ENCODE measurements around the gene FSIP1. TPM values are rescaled to one million over a fixed set of nuclear protein-coding genes. Genes with fewer than 3 reads are reported as not detected.
A peak's percentile ranks its signal among the peaks of the same experiment; 100 is the strongest.

The FSIP1 gene
- total and polyA plus RNA-seq, 5 donors from 2014 or later: 0.08 to 1.1 (median 0.20) TPM

GRCh38 chr15:39690881-39691634 lies 91.6 kb downstream of the FSIP1 start:
- Mint-ChIP-seq H3K27ac (no peak overlapping the region), H3K4me3 (no peak overlapping the region), H3K36me3 (no peaks in the 10 kb centered on the region), H3K9me3 (no peaks in the 10 kb centered on the region), H3K27me3 (peaks cover 19% of the 10 kb centered on the region), H3K4me1 (no peaks in the 10 kb centered on the region)
- Histone ChIP-seq H3K4me1 (ENCODE audit: control insufficient read depth, insufficient read depth, low read length, poor library complexity, severe bottlenecking) (no peaks in the 10 kb centered on the region), H3K4me3 (ENCODE audit: low read depth, low read length) (no peak overlapping the region), H3K9me3 (ENCODE audit: control insufficient read depth in 2 of 2, low read length in 2 of 2) (no peaks in the 10 kb centered on the region), H3K27me3 (ENCODE audit: control insufficient read depth, insufficient read depth, low read length) (peaks cover 6% of the 10 kb centered on the region), H3K36me3 (ENCODE audit: control insufficient read depth, insufficient read depth, low read length) (no peaks in the 10 kb centered on the region), H3K27ac (ENCODE audit: insufficient read depth, low read length, poor library complexity, severe bottlenecking) (no peak overlapping the region)
- DNase-seq (no peak), ATAC-seq (ENCODE audit: low read depth in 2 of 2) (no peak)

GRCh38 chr15:39687965-39688364 lies 94.7 kb downstream of the FSIP1 start:
- H3K27ac Mint-ChIP-seq: no peak overlapping the region
- H3K27me3 ChIP-seq (ENCODE audit: control insufficient read depth, insufficient read depth, low read length): peaks cover 6% of the 10 kb centered on the region
- H3K36me3 ChIP-seq (ENCODE audit: control insufficient read depth, insufficient read depth, low read length): no peaks in the 10 kb centered on the region

DNA sequence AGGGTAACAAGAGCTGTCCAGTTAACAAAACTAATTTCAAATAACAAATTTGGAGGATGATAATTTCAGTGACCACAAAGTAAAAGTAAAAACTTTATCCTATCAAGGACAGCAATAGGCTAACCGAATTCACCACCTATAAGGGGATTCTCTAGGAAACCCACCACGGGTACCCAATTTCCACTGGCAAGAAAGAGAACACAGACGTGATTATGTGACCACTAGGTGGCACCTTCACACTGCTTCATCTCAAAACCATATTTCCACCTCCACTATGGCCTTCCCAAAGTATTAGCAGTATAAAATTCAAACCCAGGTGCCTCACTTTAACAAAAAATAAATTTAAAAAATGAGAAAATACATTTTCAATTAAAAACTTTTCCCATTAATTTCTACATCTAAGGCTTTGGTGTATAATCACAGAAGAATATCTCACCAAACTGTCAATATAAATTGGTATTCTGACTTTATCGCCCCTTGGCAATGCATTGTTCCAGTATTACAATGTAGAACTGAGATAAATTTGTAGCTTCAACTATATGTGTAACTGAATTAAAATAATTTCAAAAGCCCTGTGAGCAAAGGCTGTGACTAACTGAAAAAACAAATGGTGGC lies 96.5 kb downstream of the FSIP1 start:
- Histone ChIP-seq H3K4me3 (ENCODE audit: low read depth, low read length) (no peak overlapping the region), H3K4me1 (ENCODE audit: control insufficient read depth, insufficient read depth, low read length, poor library complexity, severe bottlenecking) (no peaks in the 10 kb centered on the region), H3K27ac (ENCODE audit: insufficient read depth, low read length, poor library complexity, severe bottlenecking) (no peak overlapping the region), H3K27me3 (ENCODE audit: control insufficient read depth, insufficient read depth, low read length) (peaks cover 4% of the 10 kb centered on the region), H3K9me3 (ENCODE audit: control insufficient read depth in 2 of 2, low read length in 2 of 2) (no peaks in the 10 kb centered on the region), H3K36me3 (ENCODE audit: control insufficient read depth, insufficient read depth, low read length) (no peaks in the 10 kb centered on the region)
- peak; percentile 2 to 52 (median 32) for DNase-seq
- Mint-ChIP-seq H3K4me1 (no peaks in the 10 kb centered on the region), H3K27ac (no peak overlapping the region), H3K4me3 (no peak overlapping the region), H3K9me3 (no peaks in the 10 kb centered on the region), H3K27me3 (peaks cover 31% of the 10 kb centered on the region), H3K36me3 (no peaks in the 10 kb centered on the region)
- peak in 1 of 2 donors; percentile 44 for ATAC-seq (ENCODE audit: low read depth in 2 of 2)

More at GRCh38 chr15:39687965-39688364, 94.7 kb downstream of the FSIP1 start:
- H3K4me3 ChIP-seq (ENCODE audit: low read depth, low read length): no peak overlapping the region
- H3K9me3 Mint-ChIP-seq: no peaks in the 10 kb centered on the region
- no peaks in the 10 kb centered on the region for H3K36me3 Mint-ChIP-seq
- H3K27me3 Mint-ChIP-seq: peaks cover 36% of the 10 kb centered on the region
- no peak for DNase-seq
- H3K9me3 ChIP-seq (ENCODE audit: control insufficient read depth in 2 of 2, low read length in 2 of 2): no peaks in the 10 kb centered on the region
- ATAC-seq (ENCODE audit: low read depth in 2 of 2): no peak
- H3K4me3 Mint-ChIP-seq: no peak overlapping the region
- no peaks in the 10 kb centered on the region for H3K4me1 ChIP-seq (ENCODE audit: control insufficient read depth, insufficient read depth, low read length, poor library complexity, severe bottlenecking)
- no peak overlapping the region for H3K27ac ChIP-seq (ENCODE audit: insufficient read depth, low read length, poor library complexity, severe bottlenecking)
- H3K4me1 Mint-ChIP-seq: no peaks in the 10 kb centered on the region

DNA sequence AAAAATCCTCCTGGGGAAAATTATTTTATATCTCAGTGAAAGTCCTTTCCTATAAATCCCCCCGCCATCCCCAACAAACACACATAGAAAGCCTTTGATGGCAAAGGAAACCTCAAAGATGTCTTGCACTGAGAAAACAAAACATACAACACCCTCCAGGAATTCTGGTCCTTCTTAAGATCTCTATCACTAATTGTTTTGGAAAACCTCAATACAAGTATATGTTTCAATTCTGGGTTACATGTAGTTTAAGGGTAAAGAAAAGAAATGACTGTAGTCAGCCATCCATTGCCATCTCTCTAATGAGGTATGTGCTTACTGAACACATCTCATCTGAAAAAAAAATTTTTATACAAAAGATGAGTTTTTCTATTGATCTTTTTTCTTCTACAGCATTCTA lies 97.3 kb downstream of the FSIP1 start:
- H3K4me3 ChIP-seq (ENCODE audit: low read depth, low read length): no peak overlapping the region
- H3K4me1 ChIP-seq (ENCODE audit: control insufficient read depth, insufficient read depth, low read length, poor library complexity, severe bottlenecking): no peaks in the 10 kb centered on the region
- Mint-ChIP-seq H3K36me3 (no peaks in the 10 kb centered on the region), H3K9me3 (no peaks in the 10 kb centered on the region), H3K4me3 (no peak overlapping the region), H3K4me1 (no peaks in the 10 kb centered on the region), H3K27me3 (peaks cover 31% of the 10 kb centered on the region), H3K27ac (no peak overlapping the region)
- H3K27me3 ChIP-seq (ENCODE audit: control insufficient read depth, insufficient read depth, low read length): peaks cover 4% of the 10 kb centered on the region
- H3K9me3 ChIP-seq (ENCODE audit: control insufficient read depth in 2 of 2, low read length in 2 of 2): no peaks in the 10 kb centered on the region
- H3K36me3 ChIP-seq (ENCODE audit: control insufficient read depth, insufficient read depth, low read length): no peaks in the 10 kb centered on the region
- no peak for DNase-seq
- no peak overlapping the region for H3K27ac ChIP-seq (ENCODE audit: insufficient read depth, low read length, poor library complexity, severe bottlenecking)
- ATAC-seq (ENCODE audit: low read depth in 2 of 2): no peak

GRCh38 chr15:39684233-39684632 lies 98.4 kb downstream of the FSIP1 start:
- H3K27ac ChIP-seq (ENCODE audit: insufficient read depth, low read length, poor library complexity, severe bottlenecking): no peak overlapping the region
- ATAC-seq (ENCODE audit: low read depth in 2 of 2) (no peak), DNase-seq (no peak)
- H3K4me3 ChIP-seq (ENCODE audit: low read depth, low read length): no peak overlapping the region
- Mint-ChIP-seq H3K27ac (no peak overlapping the region), H3K27me3 (peaks cover 27% of the 10 kb centered on the region), H3K36me3 (no peaks in the 10 kb centered on the region), H3K9me3 (no peaks in the 10 kb centered on the region), H3K4me1 (no peaks in the 10 kb centered on the region), H3K4me3 (no peak overlapping the region)
- peaks cover 2% of the 10 kb centered on the region for H3K27me3 ChIP-seq (ENCODE audit: control insufficient read depth, insufficient read depth, low read length)
- H3K9me3 ChIP-seq (ENCODE audit: control insufficient read depth in 2 of 2, low read length in 2 of 2): no peaks in the 10 kb centered on the region
- no peaks in the 10 kb centered on the region for H3K4me1 ChIP-seq (ENCODE audit: control insufficient read depth, insufficient read depth, low read length, poor library complexity, severe bottlenecking)
- H3K36me3 ChIP-seq (ENCODE audit: control insufficient read depth, insufficient read depth, low read length): no peaks in the 10 kb centered on the region

GRCh38 chr15:39682366-39682765 lies 100.3 kb downstream of the FSIP1 start:
- H3K9me3 Mint-ChIP-seq: no peaks in the 10 kb centered on the region
- no peaks in the 10 kb centered on the region for H3K4me1 Mint-ChIP-seq
- ATAC-seq (ENCODE audit: low read depth in 2 of 2): no peak
- DNase-seq: no peak
- Histone ChIP-seq H3K36me3 (ENCODE audit: control insufficient read depth, insufficient read depth, low read length) (no peaks in the 10 kb centered on the region), H3K27me3 (ENCODE audit: control insufficient read depth, insufficient read depth, low read length) (peaks cover 2% of the 10 kb centered on the region), H3K9me3 (ENCODE audit: control insufficient read depth in 2 of 2, low read length in 2 of 2) (no peaks in the 10 kb centered on the region), H3K4me3 (ENCODE audit: low read depth, low read length) (no peak overlapping the region), H3K27ac (ENCODE audit: insufficient read depth, low read length, poor library complexity, severe bottlenecking) (no peak overlapping the region), H3K4me1 (ENCODE audit: control insufficient read depth, insufficient read depth, low read length, poor library complexity, severe bottlenecking) (no peaks in the 10 kb centered on the region)
- peaks cover 24% of the 10 kb centered on the region for H3K27me3 Mint-ChIP-seq
- H3K36me3 Mint-ChIP-seq: no peaks in the 10 kb centered on the region
- H3K27ac Mint-ChIP-seq: no peak overlapping the region
- H3K4me3 Mint-ChIP-seq: no peak overlapping the region

GRCh38 chr15:39680868-39681267 lies 101.8 kb downstream of the FSIP1 start:
- Histone ChIP-seq H3K36me3 (ENCODE audit: control insufficient read depth, insufficient read depth, low read length) (no peaks in the 10 kb centered on the region), H3K4me3 (ENCODE audit: low read depth, low read length) (no peak overlapping the region), H3K27ac (ENCODE audit: insufficient read depth, low read length, poor library complexity, severe bottlenecking) (no peak overlapping the region), H3K27me3 (ENCODE audit: control insufficient read depth, insufficient read depth, low read length) (peaks cover 2% of the 10 kb centered on the region), H3K9me3 (ENCODE audit: control insufficient read depth in 2 of 2, low read length in 2 of 2) (no peaks in the 10 kb centered on the region), H3K4me1 (ENCODE audit: control insufficient read depth, insufficient read depth, low read length, poor library complexity, severe bottlenecking) (no peaks in the 10 kb centered on the region)
- no peak for ATAC-seq (ENCODE audit: low read depth in 2 of 2)
- no peaks in the 10 kb centered on the region for H3K9me3 Mint-ChIP-seq
- no peaks in the 10 kb centered on the region for H3K4me1 Mint-ChIP-seq
- no peak overlapping the region for H3K27ac Mint-ChIP-seq
- DNase-seq: no peak
- H3K36me3 Mint-ChIP-seq: no peaks in the 10 kb centered on the region
- no peak overlapping the region for H3K4me3 Mint-ChIP-seq
- peaks cover 24% of the 10 kb centered on the region for H3K27me3 Mint-ChIP-seq

- Mint-ChIP-seq H3K9me3 (no peaks in the 10 kb centered on the region), H3K27me3 (peaks cover 13% of the 10 kb centered on the region), H3K36me3 (no peaks in the 10 kb centered on the region), H3K27ac (no peak overlapping the region), H3K4me1 (no peaks in the 10 kb centered on the region), H3K4me3 (no peak overlapping the region)
- H3K9me3 ChIP-seq (ENCODE audit: control insufficient read depth in 2 of 2, low read length in 2 of 2): no peaks in the 10 kb centered on the region
- H3K27ac ChIP-seq (ENCODE audit: insufficient read depth, low read length, poor library complexity, severe bottlenecking): no peak overlapping the region
- no peak for DNase-seq
- H3K4me3 ChIP-seq (ENCODE audit: low read depth, low read length): no peak overlapping the region
- no peaks in the 10 kb centered on the region for H3K4me1 ChIP-seq (ENCODE audit: control insufficient read depth, insufficient read depth, low read length, poor library complexity, severe bottlenecking)
- ATAC-seq (ENCODE audit: low read depth in 2 of 2): no peak
- peaks cover 3% of the 10 kb centered on the region for H3K27me3 ChIP-seq (ENCODE audit: control insufficient read depth, insufficient read depth, low read length)
- H3K36me3 ChIP-seq (ENCODE audit: control insufficient read depth, insufficient read depth, low read length): no peaks in the 10 kb centered on the region
Measured at GRCh38 chr15:39672666-39673065, 110.0 kb downstream of the FSIP1 start.
